Caco-2 (cell line): Measurements from ENCODE around the gene MBD1. TPM values are rescaled to one million over a fixed set of nuclear protein-coding genes. Genes with fewer than 3 reads are reported as not detected.
A peak's percentile ranks its signal among the peaks of the same experiment; 100 is the strongest.

Source experiments
- BruUV-seq: library from RNA; stranded (reverse); fragments of 400-500 nt; replicated peaks from 2 replicates; lab custom pipeline; 2021; lab: Mats Ljungman, UMichigan
- CTCF ChIA-PET: fragments of 300-600 bp; sonication (Branson Sonifier 250); formaldehyde crosslinking; loops from one replicate; lab custom pipeline; 2022; ENCODE audit warnings: antibody characterized with exemption; lab: Charles Lee
- POLR2A ChIA-PET: fragments of 300-600 bp; sonication (Branson Sonifier 250); formaldehyde crosslinking; loops from one replicate; lab custom pipeline; 2022; ENCODE audit warnings: antibody characterized with exemption; lab: Charles Lee
- DNase-seq, 2 experiments: peaks; one replicate each; pipeline versions ENCODE4 v3.0.0 to v3.0.0-alpha.2; 2020 to 2022
- H3K27me3 ChIP-seq: replicated peaks from 2 replicates; pipeline ENCODE4 v1.6.0; 2011; ENCODE audit warnings: low read length; ENCODE audit not compliant: control insufficient read depth, insufficient read depth
- H3K36me3 ChIP-seq: 2 replicates; pipeline ENCODE4 v1.5.1; 2011; ENCODE audit warnings: low read length; ENCODE audit not compliant: control insufficient read depth, insufficient read depth
- H3K4me1 ChIP-seq: fragments of 250-450 bp; sonication (Bioruptor Pico); 2 replicates; pipeline ENCODE4 v1.5.1; 2020; ENCODE audit warnings: mild to moderate bottlenecking
- H3K4me3 ChIP-seq: 2 replicates; pipeline ENCODE4 v1.5.1; 2011; ENCODE audit warnings: low read depth, mild to moderate bottlenecking, control low read depth, low read length
- H3K9me3 ChIP-seq: fragments of 250-450 bp; sonication (Bioruptor Pico); 2 replicates; pipeline ENCODE4 v1.5.1; 2020; ENCODE audit warnings: mild to moderate bottlenecking, moderate library complexity
- H3K27ac Mint-ChIP-seq: one replicate; pipeline ENCODE4 v1.8.0; 2022; ENCODE audit warnings: mixed read lengths; ENCODE audit not compliant: unreplicated experiment
- H3K27me3 Mint-ChIP-seq: one replicate; pipeline ENCODE4 v1.8.0; 2022; ENCODE audit warnings: mixed read lengths; ENCODE audit not compliant: insufficient read depth, unreplicated experiment
- H3K36me3 Mint-ChIP-seq: one replicate; pipeline ENCODE4 v1.8.0; 2022; ENCODE audit warnings: mild to moderate bottlenecking, mixed read lengths; ENCODE audit not compliant: insufficient read depth, unreplicated experiment
- H3K4me1 Mint-ChIP-seq: one replicate; pipeline ENCODE4 v1.8.0; 2022; ENCODE audit warnings: low read depth, mixed read lengths; ENCODE audit not compliant: unreplicated experiment
- H3K4me3 Mint-ChIP-seq: one replicate; pipeline ENCODE4 v1.8.0; 2022; ENCODE audit warnings: mild to moderate bottlenecking, moderate library complexity, mixed read lengths; ENCODE audit not compliant: unreplicated experiment
- H3K9me3 Mint-ChIP-seq: one replicate; pipeline ENCODE4 v1.8.0; 2022; ENCODE audit warnings: mixed read lengths; ENCODE audit not compliant: unreplicated experiment
- intact Hi-C: fragments of 100-400 bp; cut with micrococcal nuclease; formaldehyde crosslinking; loops from one replicate; pipeline ENCODE4 v1.10.0; 2022; ENCODE audit not compliant: unreplicated experiment
- total RNA-seq: library from RNA; stranded (reverse); gene quantifications from 2 replicates; pipeline ENCODE4 v1.2.3, GENCODE V29; 2022
- TF ChIP-seq, protein P1 (sequence below), 2 experiments: fragments of 200-600 bp in 1 of 2; IDR thresholded peaks; 1 replicate in 1 of 2; 2 replicates in 1 of 2; pipeline versions ENCODE4 v1.5.1 to v1.8.0; 2011 to 2022; ENCODE audit warnings: antibody characterized with exemption in 1 of 2, control low read depth in 1 of 2, inconsistent platforms in 1 of 2, low read depth in 1 of 2, low read length in 1 of 2, mild to moderate bottlenecking in 1 of 2, moderate library complexity in 1 of 2; ENCODE audit not compliant: insufficient read depth in 1 of 2, severe bottlenecking in 1 of 2, unreplicated experiment in 1 of 2

Gene MBD1
- total RNA-seq, 1 experiment from 2014 or later: 34.7 TPM

GRCh38 chr18:50283469-50284209 is 2.3 kb upstream of the MBD1 start:
- H3K9me3 ChIP-seq: no peaks in the 10 kb centered on the region
- H3K4me1 Mint-ChIP-seq: peaks cover 19% of the 10 kb centered on the region
- no peaks in the 10 kb centered on the region for H3K27me3 Mint-ChIP-seq
- intact Hi-C loops: no loop called here
- TF ChIP-seq, protein P1, sequence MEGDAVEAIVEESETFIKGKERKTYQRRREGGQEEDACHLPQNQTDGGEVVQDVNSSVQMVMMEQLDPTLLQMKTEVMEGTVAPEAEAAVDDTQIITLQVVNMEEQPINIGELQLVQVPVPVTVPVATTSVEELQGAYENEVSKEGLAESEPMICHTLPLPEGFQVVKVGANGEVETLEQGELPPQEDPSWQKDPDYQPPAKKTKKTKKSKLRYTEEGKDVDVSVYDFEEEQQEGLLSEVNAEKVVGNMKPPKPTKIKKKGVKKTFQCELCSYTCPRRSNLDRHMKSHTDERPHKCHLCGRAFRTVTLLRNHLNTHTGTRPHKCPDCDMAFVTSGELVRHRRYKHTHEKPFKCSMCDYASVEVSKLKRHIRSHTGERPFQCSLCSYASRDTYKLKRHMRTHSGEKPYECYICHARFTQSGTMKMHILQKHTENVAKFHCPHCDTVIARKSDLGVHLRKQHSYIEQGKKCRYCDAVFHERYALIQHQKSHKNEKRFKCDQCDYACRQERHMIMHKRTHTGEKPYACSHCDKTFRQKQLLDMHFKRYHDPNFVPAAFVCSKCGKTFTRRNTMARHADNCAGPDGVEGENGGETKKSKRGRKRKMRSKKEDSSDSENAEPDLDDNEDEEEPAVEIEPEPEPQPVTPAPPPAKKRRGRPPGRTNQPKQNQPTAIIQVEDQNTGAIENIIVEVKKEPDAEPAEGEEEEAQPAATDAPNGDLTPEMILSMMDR (IDR thresholded peaks at IDR 0.05; ENCODE audit: insufficient read depth in 1 of 2, low read depth in 1 of 2, low read length in 1 of 2, severe bottlenecking in 1 of 2, unreplicated experiment in 1 of 2): no peak
- no peaks in the 10 kb centered on the region for H3K27me3 ChIP-seq
- peaks cover 21% of the 10 kb centered on the region for H3K36me3 Mint-ChIP-seq
- no peaks in the 10 kb centered on the region for H3K9me3 Mint-ChIP-seq
- DNase-seq: no peak
- no peaks in the 10 kb centered on the region; the same call in none of the 2 replicates for H3K36me3 ChIP-seq
- CTCF ChIA-PET: no interaction called here
- no peak overlapping the region for H3K4me3 ChIP-seq
- no peak overlapping the region for H3K4me3 Mint-ChIP-seq
- POLR2A ChIA-PET: no interaction called here
- H3K27ac Mint-ChIP-seq: no peak overlapping the region
- no TSS peak for BruUV-seq
- H3K4me1 ChIP-seq: no peaks in the 10 kb centered on the region

- TF ChIP-seq, protein P1 (IDR thresholded peaks at IDR 0.05; ENCODE audit: insufficient read depth in 1 of 2, low read depth in 1 of 2, low read length in 1 of 2, severe bottlenecking in 1 of 2, unreplicated experiment in 1 of 2): no peak
- no peak for DNase-seq
- intact Hi-C loops: no loop called here
- ChIA-PET CTCF (interaction anchor here (1.9 kb wide), 1 partner anchor 75 kb away, joined by 11 read pairs; no protein-coding TSS in a partner anchor), POLR2A (no interaction called here)
- H3K27me3 ChIP-seq: no peaks in the 10 kb centered on the region
- H3K4me1 ChIP-seq: no peaks in the 10 kb centered on the region
- Mint-ChIP-seq H3K4me1 (peaks cover 19% of the 10 kb centered on the region), H3K27ac (peak overlapping the region; percentile 94), H3K9me3 (no peaks in the 10 kb centered on the region), H3K36me3 (peaks cover 20% of the 10 kb centered on the region), H3K4me3 (peak overlapping the region; percentile 86), H3K27me3 (no peaks in the 10 kb centered on the region)
- no peaks in the 10 kb centered on the region for H3K9me3 ChIP-seq
- no peak overlapping the region for H3K4me3 ChIP-seq
- no peaks in the 10 kb centered on the region; the same call in none of the 2 replicates for H3K36me3 ChIP-seq
- BruUV-seq: no TSS peak
Observed at GRCh38 chr18:50282521-50283335, 1.4 kb upstream of the MBD1 start.

DNA sequence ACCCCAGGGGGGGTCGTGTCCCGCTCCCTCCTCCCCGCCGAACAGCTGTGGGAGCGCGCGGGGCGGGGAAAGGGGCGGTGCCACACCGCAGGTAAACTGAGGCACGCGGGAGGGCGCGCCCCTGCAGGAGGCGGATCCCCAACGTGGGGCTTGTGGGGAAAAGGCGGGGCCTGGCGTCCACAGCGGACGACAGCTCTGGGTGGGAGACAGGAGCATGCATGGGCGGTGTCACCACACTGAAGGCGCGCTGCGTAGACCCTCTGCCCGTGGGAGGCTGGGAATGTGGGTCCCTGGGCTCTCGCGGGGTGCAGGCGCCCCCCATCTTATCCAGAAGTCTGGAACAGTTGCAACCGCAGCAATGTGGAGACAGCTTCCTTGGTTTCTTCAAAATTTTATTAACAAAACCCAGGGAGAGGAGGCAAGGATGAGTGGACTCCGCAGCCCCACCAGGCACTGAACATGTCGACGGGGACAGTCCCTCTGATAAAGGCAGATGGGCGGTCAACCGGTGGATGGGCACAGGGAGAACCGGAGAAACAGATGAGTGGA is 723 bp upstream of the MBD1 start:
- intact Hi-C loops: no loop called here
- Mint-ChIP-seq H3K27ac (peak overlapping the region; percentile 94), H3K4me3 (peak overlapping the region; percentile 86), H3K36me3 (peaks cover 14% of the 10 kb centered on the region), H3K4me1 (peaks cover 17% of the 10 kb centered on the region), H3K27me3 (no peaks in the 10 kb centered on the region), H3K9me3 (no peaks in the 10 kb centered on the region)
- Histone ChIP-seq H3K9me3 (no peaks in the 10 kb centered on the region), H3K36me3 (no peaks in the 10 kb centered on the region; the same call in none of the 2 replicates), H3K4me1 (no peaks in the 10 kb centered on the region), H3K27me3 (no peaks in the 10 kb centered on the region), H3K4me3 (peak overlapping the region; percentile 56)
- no peak for DNase-seq
- CTCF ChIA-PET: interaction anchor here (1.9 kb wide), 1 partner anchor 75 kb away, joined by 11 read pairs; no protein-coding TSS in a partner anchor
- POLR2A ChIA-PET: interaction anchor here (0.6 kb wide), 1 partner anchor 383 kb away, joined by 4 read pairs; no protein-coding TSS in a partner anchor
- TF ChIP-seq, protein P1 (IDR thresholded peaks at IDR 0.05; ENCODE audit: insufficient read depth in 1 of 2, low read depth in 1 of 2, low read length in 1 of 2, severe bottlenecking in 1 of 2, unreplicated experiment in 1 of 2): no peak
- no TSS peak for BruUV-seq
